Endothelial cell of umbilical vein (primary cell): ENCODE data around the gene MGST2. TPM values are rescaled to one million over a fixed set of nuclear protein-coding genes. Genes with fewer than 3 reads are reported as not detected.

ENCODE experiments used
- BruUV-seq: library from RNA; stranded (reverse); fragments of 400-500 nt; replicated peaks from 2 replicates; lab custom pipeline; 2021; lab: Mats Ljungman, UMichigan
- CTCF ChIA-PET: fragments of 300-600, 350-600 bp; sonication (Branson Sonifier 250); formaldehyde crosslinking; loops from one replicate; lab custom pipeline; 2021; ENCODE audit warnings: antibody characterized with exemption, inconsistent platforms; lab: Charles Lee
- POLR2A ChIA-PET: fragments of 300-600, 350-600 bp; sonication (Branson Sonifier 250); formaldehyde crosslinking; loops from one replicate; lab custom pipeline; 2021; ENCODE audit warnings: antibody characterized with exemption, inconsistent platforms; lab: Charles Lee
- DNase-seq: peaks from one replicate; pipeline ENCODE4 v3.0.0-alpha.2; 2011; ENCODE audit warnings: low read depth, low spot score
- FAIRE-seq: peaks from 2 replicates; lab custom pipeline; 2011; peaks lifted over from hg19 to GRCh38; lab: Jason Lieb, UNC
- H2AFZ ChIP-seq: 2 replicates; pipeline ENCODE4 v1.6.0; 2012; ENCODE audit warnings: low read depth, low read length, control low read depth, inconsistent platforms
- H3K27ac ChIP-seq: 2 replicates; pipeline ENCODE4 v1.5.1; 2011; ENCODE audit warnings: low read depth, mild to moderate bottlenecking, control low read depth, low read length, moderate library complexity; ENCODE audit not compliant: insufficient read depth
- H3K27me3 ChIP-seq, 2 experiments: 2 replicates each; pipeline versions ENCODE4 v1.6.0 to v1.6.1; 2011; ENCODE audit warnings: low read length in 2 of 2, mixed read lengths in 1 of 2; ENCODE audit not compliant: control insufficient read depth in 2 of 2, insufficient read depth in 2 of 2
- H3K36me3 ChIP-seq, 2 experiments: 2 replicates in 1 of 2; 3 replicates in 1 of 2; pipeline ENCODE4 v1.5.1; 2011; ENCODE audit warnings: low read length in 2 of 2, mild to moderate bottlenecking in 1 of 2, moderate library complexity in 1 of 2; ENCODE audit not compliant: control insufficient read depth in 2 of 2, insufficient read depth in 2 of 2; ENCODE audit errors: extremely low read depth in 1 of 2
- H3K4me1 ChIP-seq: 3 replicates; pipeline ENCODE4 v1.5.1; 2011; ENCODE audit warnings: mild to moderate bottlenecking, low read length; ENCODE audit not compliant: control insufficient read depth, insufficient read depth; ENCODE audit errors: extremely low read depth
- H3K4me2 ChIP-seq: 2 replicates; pipeline ENCODE4 v1.6.1; 2011; ENCODE audit warnings: low read length, control low read depth, mixed read lengths; ENCODE audit not compliant: insufficient read depth
- H3K4me3 ChIP-seq, 3 experiments: fragments of 200-600 bp in 1 of 3; sonication (generic), shearing (Covaris generic) in 1 of 3; replicated peaks in 1 of 3; 2 replicates each; pipeline ENCODE4 v1.5.1; 2011 to 2016; ENCODE audit warnings: control low read depth in 3 of 3, low read length in 3 of 3, mild to moderate bottlenecking in 2 of 3, inconsistent platforms in 1 of 3, low read depth in 1 of 3, moderate library complexity in 1 of 3; ENCODE audit not compliant: insufficient read depth in 1 of 3
- H3K79me2 ChIP-seq: 2 replicates; pipeline ENCODE4 v1.6.0; 2012; ENCODE audit warnings: low read length, inconsistent platforms; ENCODE audit not compliant: control insufficient read depth, insufficient read depth
- H3K9ac ChIP-seq: replicated peaks from 2 replicates; pipeline ENCODE3; 2011; ENCODE audit warnings: low read length, control low read depth; ENCODE audit not compliant: insufficient read depth; ENCODE audit errors: extremely low read depth
- H3K9me1 ChIP-seq: replicated peaks from 3 replicates; pipeline ENCODE4 v1.6.0; 2011; ENCODE audit warnings: mild to moderate bottlenecking, low read length; ENCODE audit not compliant: control insufficient read depth, insufficient read depth; ENCODE audit errors: extremely low read depth
- H3K9me3 ChIP-seq: replicated peaks from 2 replicates; pipeline ENCODE4 v1.5.1; 2012; ENCODE audit warnings: low read length, inconsistent platforms; ENCODE audit not compliant: control insufficient read depth, insufficient read depth
- H4K20me1 ChIP-seq: replicated peaks from 2 replicates; pipeline ENCODE3; 2011; ENCODE audit warnings: mild to moderate bottlenecking, low read length; ENCODE audit not compliant: control insufficient read depth, insufficient read depth; ENCODE audit errors: extremely low read depth
- EZH2 ChIP-seq: IDR thresholded peaks from 2 replicates; pipeline ENCODE4 v1.6.1; 2012; ENCODE audit warnings: borderline replicate concordance, low read depth, mild to moderate bottlenecking, moderate library complexity, low read length, inconsistent platforms; ENCODE audit not compliant: severe bottlenecking
- FOS ChIP-seq: IDR thresholded peaks from 2 replicates; pipeline ENCODE4 v1.6.1; 2011; ENCODE audit warnings: mild to moderate bottlenecking, low read length, moderate library complexity, borderline replicate concordance; ENCODE audit not compliant: insufficient read depth
- GATA2 ChIP-seq: IDR thresholded peaks from 2 replicates; pipeline ENCODE4 v1.7.0; 2011; ENCODE audit warnings: low read depth, mild to moderate bottlenecking, moderate library complexity, mixed read lengths, low read length; ENCODE audit not compliant: insufficient read length, insufficient read depth
- JUN ChIP-seq: IDR thresholded peaks from 2 replicates; pipeline ENCODE4 v1.6.1; 2011; ENCODE audit warnings: borderline replicate concordance, low read depth; ENCODE audit not compliant: insufficient read length, insufficient read depth
- MYC ChIP-seq: IDR thresholded peaks from one replicate; pipeline ENCODE4 v1.6.1; 2011; ENCODE audit warnings: mild to moderate bottlenecking, low read depth, low read length
- POLR2A ChIP-seq: IDR thresholded peaks from 2 replicates; pipeline ENCODE4 v1.6.1; 2012; ENCODE audit warnings: low read depth, mild to moderate bottlenecking, control low read depth, low read length
- POLR2AphosphoS5 ChIP-seq: IDR thresholded peaks from 2 replicates; pipeline ENCODE4 v1.6.1; 2012; ENCODE audit warnings: low read depth, mild to moderate bottlenecking, control low read depth, low read length, moderate library complexity; ENCODE audit not compliant: insufficient read depth
- dilution Hi-C: fragments of 300-500 bp; cut with MboI; formaldehyde crosslinking; loops from one replicate; pipeline ENCODE4 v1.15.0; 2019; ENCODE audit warnings: low sequenced_read_pairs; ENCODE audit not compliant: extremely low pct_ligation_motif_present
- intact Hi-C: fragments of 100-400 bp; cut with micrococcal nuclease; formaldehyde crosslinking; loops from one replicate; pipeline ENCODE4 v1.10.0; 2022
- polyA plus RNA-seq, 4 experiments: library from polyadenylated mRNA; depleted of rRNA in 3 of 4; stranded (reverse) in 3 of 4; unstranded in 1 of 4; fragments of >200 nt; gene quantifications; 2 replicates each; pipeline versions ENCODE4 v1.2.1 to v1.2.3, GENCODE V29; 2011 to 2012; ENCODE audit warnings: missing spikeins in 1 of 4
- total RNA-seq: library from RNA; stranded (reverse); gene quantifications from 2 replicates; pipeline ENCODE4 v1.2.3, GENCODE V29; 2021
- TF ChIP-seq, protein P1 (sequence below): IDR thresholded peaks from 2 replicates; pipeline ENCODE4 v1.6.1; 2011; ENCODE audit not compliant: insufficient read depth, insufficient read length
- TF ChIP-seq, protein P2 (sequence below), 2 donors: IDR thresholded peaks; 1 replicate in 1 of 2; 2 replicates in 1 of 2; pipeline ENCODE4 v1.5.1; 2011; ENCODE audit warnings: low read length in 2 of 2, mild to moderate bottlenecking in 2 of 2, moderate library complexity in 2 of 2, control low read depth in 1 of 2, inconsistent platforms in 1 of 2, low read depth in 1 of 2; ENCODE audit not compliant: insufficient read depth in 1 of 2; ENCODE audit errors: extremely low read depth in 1 of 2

MGST2 gene
- total and polyA plus RNA-seq, 2 donors (not counting 3 experiments of a cell fraction or from before 2014, with no cell fraction given): 64.3 to 78.9 TPM

DNA sequence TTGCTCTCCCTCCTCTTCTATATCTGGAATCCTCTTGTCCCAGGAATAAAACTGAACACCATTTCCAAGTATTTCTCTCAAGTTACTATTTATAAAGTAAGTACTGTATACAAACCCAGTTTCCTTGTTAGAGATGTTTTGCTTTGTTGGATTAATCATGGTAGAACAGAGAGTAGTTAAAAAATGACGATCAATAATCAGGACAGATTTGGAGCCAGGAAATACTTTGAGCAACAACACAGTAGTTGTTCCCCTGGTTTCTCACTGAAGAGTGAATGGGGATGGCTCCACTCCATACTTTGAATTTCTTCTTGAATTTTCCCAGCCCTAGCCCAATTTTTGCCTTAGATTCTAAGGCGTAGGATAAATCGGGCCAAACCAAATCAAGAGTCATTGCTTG lies 21.4 kb downstream of the MGST2 start:
- H3K9me3 ChIP-seq: no peaks in the 10 kb centered on the region
- H3K4me3 ChIP-seq: no peak overlapping the region
- TF ChIP-seq, protein P1, sequence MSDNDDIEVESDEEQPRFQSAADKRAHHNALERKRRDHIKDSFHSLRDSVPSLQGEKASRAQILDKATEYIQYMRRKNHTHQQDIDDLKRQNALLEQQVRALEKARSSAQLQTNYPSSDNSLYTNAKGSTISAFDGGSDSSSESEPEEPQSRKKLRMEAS: no peak
- no peak for TF ChIP-seq POLR2AphosphoS5
- no peak for TF ChIP-seq POLR2A
- no peak for TF ChIP-seq JUN
- TF ChIP-seq GATA2: no peak
- no peak for TF ChIP-seq MYC
- TF ChIP-seq, protein P2, sequence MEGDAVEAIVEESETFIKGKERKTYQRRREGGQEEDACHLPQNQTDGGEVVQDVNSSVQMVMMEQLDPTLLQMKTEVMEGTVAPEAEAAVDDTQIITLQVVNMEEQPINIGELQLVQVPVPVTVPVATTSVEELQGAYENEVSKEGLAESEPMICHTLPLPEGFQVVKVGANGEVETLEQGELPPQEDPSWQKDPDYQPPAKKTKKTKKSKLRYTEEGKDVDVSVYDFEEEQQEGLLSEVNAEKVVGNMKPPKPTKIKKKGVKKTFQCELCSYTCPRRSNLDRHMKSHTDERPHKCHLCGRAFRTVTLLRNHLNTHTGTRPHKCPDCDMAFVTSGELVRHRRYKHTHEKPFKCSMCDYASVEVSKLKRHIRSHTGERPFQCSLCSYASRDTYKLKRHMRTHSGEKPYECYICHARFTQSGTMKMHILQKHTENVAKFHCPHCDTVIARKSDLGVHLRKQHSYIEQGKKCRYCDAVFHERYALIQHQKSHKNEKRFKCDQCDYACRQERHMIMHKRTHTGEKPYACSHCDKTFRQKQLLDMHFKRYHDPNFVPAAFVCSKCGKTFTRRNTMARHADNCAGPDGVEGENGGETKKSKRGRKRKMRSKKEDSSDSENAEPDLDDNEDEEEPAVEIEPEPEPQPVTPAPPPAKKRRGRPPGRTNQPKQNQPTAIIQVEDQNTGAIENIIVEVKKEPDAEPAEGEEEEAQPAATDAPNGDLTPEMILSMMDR (IDR thresholded peaks at IDR 0.05; ENCODE audit: extremely low read depth in 1 of 2, insufficient read depth in 1 of 2, low read depth in 1 of 2, low read length in 2 of 2): no peak
- TF ChIP-seq EZH2: no peak
- TF ChIP-seq FOS: no peak
- H3K9me1 ChIP-seq: no peaks in the 10 kb centered on the region
- H3K36me3 ChIP-seq: no peaks in the 10 kb centered on the region
- H4K20me1 ChIP-seq: no peaks in the 10 kb centered on the region
- no peak for DNase-seq
- dilution Hi-C loops (no loop called here), intact Hi-C loops (no loop called here)
- CTCF ChIA-PET: no interaction called here
- POLR2A ChIA-PET: no interaction called here
- no peak overlapping the region for H3K9ac ChIP-seq
- no peaks in the 10 kb centered on the region for H3K27me3 ChIP-seq
- no peaks in the 10 kb centered on the region for H3K4me1 ChIP-seq
- H2AFZ ChIP-seq: no peak overlapping the region
- no peak overlapping the region for H3K27ac ChIP-seq
- no TSS peak for BruUV-seq
- no peaks in the 10 kb centered on the region for H3K79me2 ChIP-seq
- H3K4me2 ChIP-seq: no peak overlapping the region
- FAIRE-seq: no peak
